Measurements from ENCODE around the gene SIK2.

Gene SIK2

DNA sequence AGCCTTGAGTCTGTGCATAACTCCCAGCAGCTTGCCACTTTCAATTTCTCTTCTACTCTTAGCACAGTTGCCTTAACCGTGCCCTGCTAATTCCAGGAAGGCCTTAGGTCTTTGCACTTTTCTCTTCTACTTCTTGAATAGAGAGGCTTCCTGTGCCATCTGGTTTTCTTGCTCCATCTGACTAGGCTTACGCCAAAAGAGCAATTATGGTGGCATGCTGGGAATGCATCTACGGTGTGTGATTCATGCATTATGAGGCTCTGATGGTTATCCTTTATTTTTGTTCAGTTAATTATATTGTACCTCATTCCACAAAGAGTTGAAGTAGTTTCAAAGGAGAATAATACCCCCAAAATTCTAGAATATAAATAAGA is 29.4 kb downstream of the SIK2 start:
- ATAC-seq (ENCODE audit: low read depth) (peak; percentile 44; the same call in 2 of the 3 replicates), DNase-seq (ENCODE audit: low spot score) (no peak)
- H3K4me1 ChIP-seq (ENCODE audit: insufficient read depth, poor library complexity, severe bottlenecking): peaks cover 27% of the 10 kb centered on the region
- H3K9me3 ChIP-seq (ENCODE audit: severe bottlenecking): no peaks in the 10 kb centered on the region
- H3K27ac ChIP-seq (ENCODE audit: poor library complexity, severe bottlenecking): peak overlapping the region; percentile 26
- H3K36me3 ChIP-seq (ENCODE audit: low read depth): peaks cover 7% of the 10 kb centered on the region
- H3K27me3 ChIP-seq (ENCODE audit: insufficient read depth, poor library complexity, severe bottlenecking): no peaks in the 10 kb centered on the region
- H3K4me3 ChIP-seq (ENCODE audit: severe bottlenecking): no peak overlapping the region
- TF ChIP-seq, protein P1, sequence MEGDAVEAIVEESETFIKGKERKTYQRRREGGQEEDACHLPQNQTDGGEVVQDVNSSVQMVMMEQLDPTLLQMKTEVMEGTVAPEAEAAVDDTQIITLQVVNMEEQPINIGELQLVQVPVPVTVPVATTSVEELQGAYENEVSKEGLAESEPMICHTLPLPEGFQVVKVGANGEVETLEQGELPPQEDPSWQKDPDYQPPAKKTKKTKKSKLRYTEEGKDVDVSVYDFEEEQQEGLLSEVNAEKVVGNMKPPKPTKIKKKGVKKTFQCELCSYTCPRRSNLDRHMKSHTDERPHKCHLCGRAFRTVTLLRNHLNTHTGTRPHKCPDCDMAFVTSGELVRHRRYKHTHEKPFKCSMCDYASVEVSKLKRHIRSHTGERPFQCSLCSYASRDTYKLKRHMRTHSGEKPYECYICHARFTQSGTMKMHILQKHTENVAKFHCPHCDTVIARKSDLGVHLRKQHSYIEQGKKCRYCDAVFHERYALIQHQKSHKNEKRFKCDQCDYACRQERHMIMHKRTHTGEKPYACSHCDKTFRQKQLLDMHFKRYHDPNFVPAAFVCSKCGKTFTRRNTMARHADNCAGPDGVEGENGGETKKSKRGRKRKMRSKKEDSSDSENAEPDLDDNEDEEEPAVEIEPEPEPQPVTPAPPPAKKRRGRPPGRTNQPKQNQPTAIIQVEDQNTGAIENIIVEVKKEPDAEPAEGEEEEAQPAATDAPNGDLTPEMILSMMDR (IDR thresholded peaks at IDR 0.05; ENCODE audit: poor library complexity, severe bottlenecking): no peak

DNA sequence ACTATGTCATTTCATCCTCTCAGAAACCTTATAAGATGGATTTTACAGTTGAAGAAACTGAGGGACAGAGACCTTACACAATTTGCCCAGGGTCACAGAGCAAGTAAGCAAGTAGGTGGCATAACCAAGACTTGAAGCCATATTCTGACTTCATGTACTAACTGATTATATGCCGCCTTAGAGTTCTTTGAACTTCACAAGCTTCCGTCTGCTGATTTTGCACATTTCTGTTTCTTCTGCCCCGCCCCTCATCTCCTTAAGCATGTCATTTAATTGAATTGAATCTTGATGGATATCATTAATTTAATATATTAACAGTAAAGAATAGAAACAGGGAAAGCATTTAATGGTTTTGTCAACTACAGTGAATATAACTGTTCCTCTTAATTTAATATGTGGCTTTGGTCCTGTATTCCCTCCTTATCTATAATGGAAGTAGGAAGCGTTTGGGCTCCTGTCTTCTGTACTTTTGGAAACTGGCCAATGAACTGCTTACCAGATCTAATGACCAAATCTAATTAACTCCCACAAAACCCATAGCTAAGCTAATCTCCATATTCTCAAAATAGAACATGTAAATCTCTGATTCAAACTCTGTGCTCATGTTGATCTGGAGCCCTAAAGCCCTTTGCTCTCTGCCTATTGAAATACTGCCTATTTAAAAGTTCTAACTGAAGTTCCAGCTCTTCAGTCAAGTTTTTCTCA is 30.4 kb downstream of the SIK2 start:
- Histone ChIP-seq H3K9me3 (ENCODE audit: severe bottlenecking) (no peaks in the 10 kb centered on the region), H3K36me3 (ENCODE audit: low read depth) (peaks cover 7% of the 10 kb centered on the region), H3K27ac (ENCODE audit: poor library complexity, severe bottlenecking) (peak overlapping the region; percentile 76), H3K4me1 (ENCODE audit: insufficient read depth, poor library complexity, severe bottlenecking) (peaks cover 27% of the 10 kb centered on the region), H3K4me3 (ENCODE audit: severe bottlenecking) (no peak overlapping the region), H3K27me3 (ENCODE audit: insufficient read depth, poor library complexity, severe bottlenecking) (no peaks in the 10 kb centered on the region)
- ATAC-seq (ENCODE audit: low read depth): no peak
- TF ChIP-seq, protein P1 (IDR thresholded peaks at IDR 0.05; ENCODE audit: poor library complexity, severe bottlenecking): no peak
- DNase-seq (ENCODE audit: low spot score): no peak

GRCh38 chr11:111633248-111633647 is 31.0 kb downstream of the SIK2 start:
- Histone ChIP-seq H3K27ac (ENCODE audit: poor library complexity, severe bottlenecking) (peak overlapping the region; percentile 76), H3K9me3 (ENCODE audit: severe bottlenecking) (no peaks in the 10 kb centered on the region), H3K4me1 (ENCODE audit: insufficient read depth, poor library complexity, severe bottlenecking) (peaks cover 27% of the 10 kb centered on the region), H3K27me3 (ENCODE audit: insufficient read depth, poor library complexity, severe bottlenecking) (no peaks in the 10 kb centered on the region), H3K36me3 (ENCODE audit: low read depth) (peaks cover 7% of the 10 kb centered on the region), H3K4me3 (ENCODE audit: severe bottlenecking) (no peak overlapping the region)
- TF ChIP-seq, protein P1 (IDR thresholded peaks at IDR 0.05; ENCODE audit: poor library complexity, severe bottlenecking): no peak
- DNase-seq (ENCODE audit: low spot score): no peak
- no peak for ATAC-seq (ENCODE audit: low read depth)

- peak; percentile 81 for ATAC-seq (ENCODE audit: low read depth)
- DNase-seq (ENCODE audit: low spot score): no peak
- Histone ChIP-seq H3K4me3 (ENCODE audit: severe bottlenecking) (no peak overlapping the region), H3K27me3 (ENCODE audit: insufficient read depth, poor library complexity, severe bottlenecking) (no peaks in the 10 kb centered on the region), H3K4me1 (ENCODE audit: insufficient read depth, poor library complexity, severe bottlenecking) (peaks cover 27% of the 10 kb centered on the region), H3K27ac (ENCODE audit: poor library complexity, severe bottlenecking) (peak overlapping the region; percentile 76), H3K36me3 (ENCODE audit: low read depth) (peaks cover 7% of the 10 kb centered on the region), H3K9me3 (ENCODE audit: severe bottlenecking) (no peaks in the 10 kb centered on the region)
- TF ChIP-seq, protein P1 (IDR thresholded peaks at IDR 0.05; ENCODE audit: poor library complexity, severe bottlenecking): no peak
These were observed 31.6 kb downstream of the SIK2 start for GRCh38 chr11:111633756-111634362.
